ENCODE results near the gene HCN3. TPM values are rescaled to one million over a fixed set of nuclear protein-coding genes. Genes with fewer than 3 reads are reported as not detected.
A peak's percentile ranks its signal among the peaks of the same experiment; 100 is the strongest.

Gene HCN3
- total RNA-seq, 4 donors from 2014 or later = 0.18 to 1.5 (median 1.1) TPM

DNA sequence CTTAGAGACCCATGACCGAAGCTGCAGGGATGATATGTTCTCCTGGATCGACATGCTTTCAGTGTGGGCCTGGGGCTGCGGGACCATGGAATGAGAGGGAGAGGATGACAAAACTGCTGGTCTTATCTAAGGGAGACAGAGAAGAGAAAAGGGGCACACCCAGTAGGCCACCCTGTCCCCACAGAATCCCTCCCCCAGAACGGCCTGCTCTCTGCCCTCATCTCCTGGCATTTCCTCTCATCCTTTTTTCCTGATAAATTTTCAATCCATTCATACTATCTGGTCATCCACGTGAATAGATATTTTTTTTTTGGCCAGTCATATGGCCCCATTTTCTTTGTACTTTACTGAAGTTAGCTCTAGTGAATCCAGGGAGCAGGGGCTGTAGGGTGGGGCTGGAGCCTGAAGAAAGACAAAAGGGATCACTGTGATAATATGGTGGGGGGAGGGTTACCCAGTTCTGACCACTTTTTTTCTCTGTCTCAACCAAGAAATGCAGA lies 24.1 kb downstream of the HCN3 start, which contains the start of gene PKLR:
PKLR (minus strand) TSS at position 97 of the 500 bp plus-strand sequence; CDS start at position 54, 43 bp downstream.
- Histone ChIP-seq H3K27ac (no peak within 1 kb of the TSS), H3K4me1 (no peaks in the 10 kb centered on the region), H3K27me3 (peaks cover 0 to 3% (median 0%) of the 10 kb centered on the region in 3 donors), H3K4me3 (no peak within 1 kb of the TSS), H3K9me3 (no peaks in the 10 kb centered on the region), H3K36me3 (no peaks in the 10 kb centered on the region)
- ATAC-seq (no peak), DNase-seq (no peak)
- intact Hi-C loops (cut with DNase I; ENCODE audit: low total_unique reads) = no loop called here
- TF ChIP-seq, protein P1, sequence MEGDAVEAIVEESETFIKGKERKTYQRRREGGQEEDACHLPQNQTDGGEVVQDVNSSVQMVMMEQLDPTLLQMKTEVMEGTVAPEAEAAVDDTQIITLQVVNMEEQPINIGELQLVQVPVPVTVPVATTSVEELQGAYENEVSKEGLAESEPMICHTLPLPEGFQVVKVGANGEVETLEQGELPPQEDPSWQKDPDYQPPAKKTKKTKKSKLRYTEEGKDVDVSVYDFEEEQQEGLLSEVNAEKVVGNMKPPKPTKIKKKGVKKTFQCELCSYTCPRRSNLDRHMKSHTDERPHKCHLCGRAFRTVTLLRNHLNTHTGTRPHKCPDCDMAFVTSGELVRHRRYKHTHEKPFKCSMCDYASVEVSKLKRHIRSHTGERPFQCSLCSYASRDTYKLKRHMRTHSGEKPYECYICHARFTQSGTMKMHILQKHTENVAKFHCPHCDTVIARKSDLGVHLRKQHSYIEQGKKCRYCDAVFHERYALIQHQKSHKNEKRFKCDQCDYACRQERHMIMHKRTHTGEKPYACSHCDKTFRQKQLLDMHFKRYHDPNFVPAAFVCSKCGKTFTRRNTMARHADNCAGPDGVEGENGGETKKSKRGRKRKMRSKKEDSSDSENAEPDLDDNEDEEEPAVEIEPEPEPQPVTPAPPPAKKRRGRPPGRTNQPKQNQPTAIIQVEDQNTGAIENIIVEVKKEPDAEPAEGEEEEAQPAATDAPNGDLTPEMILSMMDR (IDR thresholded peaks at IDR 0.05 in 4 of 5, conservative IDR thresholded peaks at IDR 0.05 in 1 of 5) = no peak
- TF ChIP-seq POLR2A (IDR thresholded peaks at IDR 0.05) = no peak
- in situ Hi-C loops (cut with MboI; ENCODE audit: low sequenced_read_pairs in 4 of 4) = no loop called here

DNA sequence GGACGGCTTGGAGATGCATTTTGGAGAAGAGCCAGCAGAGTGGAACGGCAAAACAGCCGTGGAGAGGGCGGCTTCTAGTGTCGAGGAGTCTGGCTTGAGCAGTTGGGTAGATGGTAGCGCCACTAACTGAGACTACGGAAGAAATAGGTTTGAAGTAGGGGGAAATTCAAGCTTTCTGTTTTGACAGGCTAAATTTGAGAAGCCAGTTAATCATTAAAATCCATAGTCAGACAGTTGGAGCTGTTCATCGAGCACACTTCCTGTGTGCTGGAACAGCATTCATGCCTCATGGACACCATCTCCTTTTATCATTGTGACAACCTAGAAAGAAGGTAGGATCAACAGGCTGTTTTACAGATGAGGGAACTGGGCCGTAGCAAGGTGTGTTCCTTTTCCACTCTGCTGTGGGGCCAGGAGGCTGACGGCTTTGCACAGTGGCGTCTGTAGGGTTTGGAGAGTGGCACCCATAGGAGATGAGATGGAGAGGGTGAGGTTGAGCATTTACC lies 27.3 kb downstream of the HCN3 start:
- Histone ChIP-seq H3K4me1 (peaks cover 4 to 6% of the 10 kb centered on the region in 2 donors), H3K27me3 (no peaks in the 10 kb centered on the region), H3K4me3 (no peak overlapping the region), H3K36me3 (no peaks in the 10 kb centered on the region), H3K27ac (no peak overlapping the region), H3K9me3 (no peaks in the 10 kb centered on the region)
- in situ Hi-C loops (cut with MboI; ENCODE audit: low sequenced_read_pairs in 4 of 4) (no loop called here), intact Hi-C loops (cut with DNase I; ENCODE audit: low total_unique reads) (loop anchor here (5.0 kb wide), 1 partner anchor 97 kb away; the partner anchor contains the start of genes MTX1 and THBS3)
- DNase-seq (no peak), ATAC-seq (no peak)
- TF ChIP-seq, protein P1 (IDR thresholded peaks at IDR 0.05 in 4 of 5, conservative IDR thresholded peaks at IDR 0.05 in 1 of 5) = no peak
- no peak for TF ChIP-seq POLR2A (IDR thresholded peaks at IDR 0.05)

DNA sequence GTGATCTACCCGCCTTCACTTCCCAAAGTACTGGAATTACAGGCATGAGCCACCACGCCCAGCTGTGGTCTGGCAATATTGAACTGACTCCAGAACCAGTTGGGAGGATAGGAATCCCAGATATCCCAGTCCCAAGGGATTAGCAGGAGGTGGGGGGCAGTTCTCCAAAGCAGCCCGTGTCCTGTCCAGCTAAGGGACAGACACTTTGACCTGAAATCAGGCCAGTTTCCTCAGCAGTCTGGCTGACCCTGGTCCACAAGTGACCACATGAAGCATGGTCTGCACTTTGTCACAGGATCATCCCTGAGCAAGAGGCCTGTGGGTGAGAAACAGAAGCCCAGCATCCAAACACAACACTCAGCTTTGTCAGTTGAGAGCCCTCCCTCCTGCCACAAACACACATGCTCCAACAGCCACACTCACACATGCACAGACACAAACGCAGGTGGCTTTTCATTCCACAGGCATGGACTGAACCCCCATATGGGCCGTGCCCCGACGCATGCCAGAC lies 28.7 kb downstream of the HCN3 start:
- Histone ChIP-seq H3K4me3 (no peak overlapping the region), H3K4me1 (peaks cover 14% of the 10 kb centered on the region in 2 donors), H3K27me3 (no peaks in the 10 kb centered on the region), H3K9me3 (no peaks in the 10 kb centered on the region), H3K36me3 (peaks cover 0 to 1% of the 10 kb centered on the region in 2 donors), H3K27ac (no peak overlapping the region)
- DNase-seq = no peak
- TF ChIP-seq POLR2A (IDR thresholded peaks at IDR 0.05) = no peak
- TF ChIP-seq, protein P1 (IDR thresholded peaks at IDR 0.05 in 4 of 5, conservative IDR thresholded peaks at IDR 0.05 in 1 of 5) = no peak
- intact Hi-C loops (cut with DNase I; ENCODE audit: low total_unique reads) (loop anchor here (5.0 kb wide), 1 partner anchor 99 kb away; the partner anchor contains the start of genes MTX1 and THBS3), in situ Hi-C loops (cut with MboI; ENCODE audit: low sequenced_read_pairs in 4 of 4) (no loop called here)
- ATAC-seq = no peak

DNA sequence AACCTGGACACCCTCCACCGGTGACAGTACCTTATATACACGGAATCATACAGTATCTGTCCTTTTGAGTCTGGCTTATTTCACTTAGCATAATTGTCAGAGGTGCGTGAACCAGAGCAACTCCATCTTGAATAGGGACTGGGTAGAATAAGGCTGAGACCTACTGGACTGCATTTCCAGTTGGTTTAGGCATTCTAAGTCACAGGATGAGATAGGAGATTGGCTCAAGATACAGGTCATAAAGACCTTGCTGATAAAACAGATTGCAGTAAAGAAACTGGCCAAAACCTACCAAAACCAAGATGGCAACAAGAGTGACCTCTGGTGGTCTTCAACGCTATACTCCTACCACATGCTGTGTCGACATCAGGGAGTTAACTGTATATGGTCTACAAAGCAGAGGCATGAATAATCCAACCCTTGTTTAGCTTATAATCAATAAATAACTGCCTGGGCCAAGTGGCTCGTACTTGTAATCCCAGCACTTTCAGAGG lies 30.0 kb downstream of the HCN3 start:
- H3K4me3 ChIP-seq = no peak overlapping the region
- H3K4me1 ChIP-seq = peaks cover 14% of the 10 kb centered on the region in 2 donors
- no peaks in the 10 kb centered on the region for H3K9me3 ChIP-seq
- DNase-seq = no peak
- no peak for ATAC-seq
- peaks cover 0 to 11% of the 10 kb centered on the region in 2 donors for H3K36me3 ChIP-seq
- TF ChIP-seq POLR2A (IDR thresholded peaks at IDR 0.05) = no peak
- TF ChIP-seq, protein P1 (IDR thresholded peaks at IDR 0.05 in 4 of 5, conservative IDR thresholded peaks at IDR 0.05 in 1 of 5) = peak in 2 of 5 experiments; percentile 19 to 25
- H3K27ac ChIP-seq = no peak overlapping the region
- in situ Hi-C loops (cut with MboI; ENCODE audit: low sequenced_read_pairs in 4 of 4) (no loop called here), intact Hi-C loops (cut with DNase I; ENCODE audit: low total_unique reads) (loop anchor here (5.0 kb wide), 1 partner anchor 100 kb away; the partner anchor contains the start of genes MTX1 and THBS3)
- no peaks in the 10 kb centered on the region for H3K27me3 ChIP-seq
